Measurements from ENCODE around the gene TEP1.

Gene TEP1

GRCh38 chr14:20384321-20384720, 29.0 kb downstream of the TEP1 start:
- H3K27ac ChIP-seq: no peak overlapping the region

DNA sequence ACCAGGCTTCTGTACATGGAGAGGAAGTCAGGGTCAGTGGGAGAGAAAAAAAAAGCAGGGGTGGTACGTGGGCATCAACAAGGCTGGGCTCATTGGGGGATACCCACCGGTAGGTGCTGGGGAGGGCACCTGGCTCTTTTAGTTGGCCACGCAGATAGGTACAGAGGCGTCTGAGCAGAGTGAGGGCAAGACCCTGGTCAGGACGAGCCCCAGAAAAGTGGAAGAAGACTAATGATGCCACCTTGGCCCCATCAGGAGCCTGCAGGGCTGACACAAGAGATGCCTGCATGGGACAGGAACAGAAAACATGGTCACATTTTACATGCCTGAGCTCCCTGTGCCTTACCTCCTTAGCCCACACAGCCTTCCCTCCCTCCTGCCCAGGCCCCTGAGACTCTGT, 29.7 kb downstream of the TEP1 start:
- no peaks in the 10 kb centered on the region for H3K4me1 ChIP-seq (ENCODE audit: control insufficient read depth in 1 of 2, insufficient read depth in 1 of 2, low read depth in 1 of 2, low read length in 1 of 2)
- no peaks in the 10 kb centered on the region for H3K27me3 ChIP-seq
- H3K36me3 ChIP-seq: peaks cover 96% of the 10 kb centered on the region
- no peaks in the 10 kb centered on the region for H3K9me3 ChIP-seq
- TF ChIP-seq, protein P1, sequence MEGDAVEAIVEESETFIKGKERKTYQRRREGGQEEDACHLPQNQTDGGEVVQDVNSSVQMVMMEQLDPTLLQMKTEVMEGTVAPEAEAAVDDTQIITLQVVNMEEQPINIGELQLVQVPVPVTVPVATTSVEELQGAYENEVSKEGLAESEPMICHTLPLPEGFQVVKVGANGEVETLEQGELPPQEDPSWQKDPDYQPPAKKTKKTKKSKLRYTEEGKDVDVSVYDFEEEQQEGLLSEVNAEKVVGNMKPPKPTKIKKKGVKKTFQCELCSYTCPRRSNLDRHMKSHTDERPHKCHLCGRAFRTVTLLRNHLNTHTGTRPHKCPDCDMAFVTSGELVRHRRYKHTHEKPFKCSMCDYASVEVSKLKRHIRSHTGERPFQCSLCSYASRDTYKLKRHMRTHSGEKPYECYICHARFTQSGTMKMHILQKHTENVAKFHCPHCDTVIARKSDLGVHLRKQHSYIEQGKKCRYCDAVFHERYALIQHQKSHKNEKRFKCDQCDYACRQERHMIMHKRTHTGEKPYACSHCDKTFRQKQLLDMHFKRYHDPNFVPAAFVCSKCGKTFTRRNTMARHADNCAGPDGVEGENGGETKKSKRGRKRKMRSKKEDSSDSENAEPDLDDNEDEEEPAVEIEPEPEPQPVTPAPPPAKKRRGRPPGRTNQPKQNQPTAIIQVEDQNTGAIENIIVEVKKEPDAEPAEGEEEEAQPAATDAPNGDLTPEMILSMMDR (IDR thresholded peaks at IDR 0.05): no peak
- H3K4me3 ChIP-seq (ENCODE audit: low read depth in 1 of 2, low read length in 1 of 2): no peak overlapping the region
- H3K27ac ChIP-seq: no peak overlapping the region

More at GRCh38 chr14:20384321-20384720, 29.0 kb downstream of the TEP1 start:
- TF ChIP-seq, protein P1 (IDR thresholded peaks at IDR 0.05): no peak
- no peaks in the 10 kb centered on the region for H3K27me3 ChIP-seq
- no peak overlapping the region for H3K4me3 ChIP-seq (ENCODE audit: low read depth in 1 of 2, low read length in 1 of 2)
- no peaks in the 10 kb centered on the region for H3K9me3 ChIP-seq
- peaks cover 96% of the 10 kb centered on the region for H3K36me3 ChIP-seq
- no peaks in the 10 kb centered on the region for H3K4me1 ChIP-seq (ENCODE audit: control insufficient read depth in 1 of 2, insufficient read depth in 1 of 2, low read depth in 1 of 2, low read length in 1 of 2)

DNA sequence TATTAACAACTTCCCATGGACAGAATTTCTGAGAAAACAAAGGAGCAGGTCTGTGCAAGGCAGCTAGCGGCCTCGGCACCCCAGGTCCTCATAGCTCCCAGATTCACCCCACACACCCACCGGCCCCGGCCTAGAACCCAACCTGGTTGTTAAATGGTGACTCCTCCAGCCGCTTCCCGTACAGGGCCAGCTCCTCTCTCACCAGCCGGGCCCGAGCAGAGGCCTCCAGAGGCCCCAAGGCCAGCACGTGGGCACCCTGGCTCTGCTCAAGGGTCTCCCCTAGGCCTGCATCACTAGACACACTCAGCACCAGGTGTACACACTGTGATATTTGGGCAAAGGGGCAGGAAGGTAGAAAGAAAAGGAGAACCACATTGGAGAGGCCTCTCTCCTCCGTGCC, 30.3 kb downstream of the TEP1 start:
- no peaks in the 10 kb centered on the region for H3K9me3 ChIP-seq
- H3K27me3 ChIP-seq: no peaks in the 10 kb centered on the region
- peaks cover 96% of the 10 kb centered on the region for H3K36me3 ChIP-seq
- H3K4me3 ChIP-seq (ENCODE audit: low read depth in 1 of 2, low read length in 1 of 2): no peak overlapping the region
- TF ChIP-seq, protein P1 (IDR thresholded peaks at IDR 0.05): no peak
- no peak overlapping the region for H3K27ac ChIP-seq
- H3K4me1 ChIP-seq (ENCODE audit: control insufficient read depth in 1 of 2, insufficient read depth in 1 of 2, low read depth in 1 of 2, low read length in 1 of 2): no peaks in the 10 kb centered on the region

DNA sequence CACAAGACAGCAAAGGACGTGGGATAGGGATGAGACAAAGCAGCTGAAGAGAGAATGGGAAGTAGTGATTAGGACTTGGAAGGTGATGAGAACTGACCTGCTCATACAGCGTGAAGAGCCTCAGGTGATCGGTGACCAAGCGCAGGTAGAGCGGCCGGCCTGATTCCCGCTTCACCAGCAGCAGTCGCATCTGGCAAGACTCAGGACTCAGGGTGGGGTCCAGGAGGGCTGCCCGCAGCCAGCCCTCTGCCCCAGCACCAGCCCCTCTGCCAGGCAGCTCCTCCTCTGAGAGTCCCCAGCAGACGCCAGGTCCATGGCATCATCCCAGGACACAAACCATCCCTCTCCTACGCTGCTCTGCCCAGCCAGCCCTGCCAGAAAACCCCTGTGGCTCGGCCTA, 30.8 kb downstream of the TEP1 start:
- H3K4me3 ChIP-seq (ENCODE audit: low read depth in 1 of 2, low read length in 1 of 2): no peak overlapping the region
- no peaks in the 10 kb centered on the region for H3K9me3 ChIP-seq
- TF ChIP-seq, protein P1 (IDR thresholded peaks at IDR 0.05): no peak
- H3K27me3 ChIP-seq: no peaks in the 10 kb centered on the region
- no peaks in the 10 kb centered on the region for H3K4me1 ChIP-seq (ENCODE audit: control insufficient read depth in 1 of 2, insufficient read depth in 1 of 2, low read depth in 1 of 2, low read length in 1 of 2)
- peaks cover 96% of the 10 kb centered on the region for H3K36me3 ChIP-seq
- H3K27ac ChIP-seq: no peak overlapping the region

- Histone ChIP-seq H3K36me3 (peaks cover 99% of the 10 kb centered on the region), H3K27ac (no peak overlapping the region), H3K4me3 (ENCODE audit: low read depth in 1 of 2, low read length in 1 of 2) (no peak overlapping the region), H3K9me3 (no peaks in the 10 kb centered on the region), H3K4me1 (ENCODE audit: control insufficient read depth in 1 of 2, insufficient read depth in 1 of 2, low read depth in 1 of 2, low read length in 1 of 2) (no peaks in the 10 kb centered on the region), H3K27me3 (no peaks in the 10 kb centered on the region)
- TF ChIP-seq, protein P1 (IDR thresholded peaks at IDR 0.05): no peak
These were observed 32.0 kb downstream of the TEP1 start for GRCh38 chr14:20381341-20381740.

DNA sequence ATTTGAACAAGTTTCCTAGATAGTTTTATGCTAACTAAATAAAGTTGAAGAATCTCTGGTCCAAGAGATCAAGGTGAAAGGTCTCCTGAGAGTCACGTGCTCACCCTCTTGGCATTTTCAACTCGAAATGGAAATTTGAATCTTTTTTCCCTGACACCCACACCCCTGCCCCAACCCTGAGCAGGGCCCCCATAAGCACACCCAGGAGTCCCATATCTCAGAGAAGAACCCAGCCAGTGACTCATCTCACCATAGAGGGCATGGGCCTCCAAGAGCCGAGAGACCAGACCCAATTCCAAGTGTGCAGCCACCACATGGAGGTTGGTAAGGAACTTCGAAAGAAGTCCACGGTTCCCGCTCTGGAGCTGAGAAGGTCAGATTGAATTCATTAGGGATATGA, 32.6 kb downstream of the TEP1 start:
- Histone ChIP-seq H3K4me3 (ENCODE audit: low read depth in 1 of 2, low read length in 1 of 2) (no peak overlapping the region), H3K9me3 (no peaks in the 10 kb centered on the region), H3K36me3 (peaks cover 99% of the 10 kb centered on the region), H3K27ac (no peak overlapping the region), H3K27me3 (no peaks in the 10 kb centered on the region), H3K4me1 (ENCODE audit: control insufficient read depth in 1 of 2, insufficient read depth in 1 of 2, low read depth in 1 of 2, low read length in 1 of 2) (no peaks in the 10 kb centered on the region)
- TF ChIP-seq, protein P1 (IDR thresholded peaks at IDR 0.05): no peak

Data from neutrophil (primary cell).